ENCODE results near the gene MKKS. TPM values are rescaled to one million over a fixed set of nuclear protein-coding genes. Genes with fewer than 3 reads are reported as not detected.

The MKKS gene
- total RNA-seq, 4 donors from 2014 or later, result 15.9 to 22.4 (median 17.7) TPM

DNA sequence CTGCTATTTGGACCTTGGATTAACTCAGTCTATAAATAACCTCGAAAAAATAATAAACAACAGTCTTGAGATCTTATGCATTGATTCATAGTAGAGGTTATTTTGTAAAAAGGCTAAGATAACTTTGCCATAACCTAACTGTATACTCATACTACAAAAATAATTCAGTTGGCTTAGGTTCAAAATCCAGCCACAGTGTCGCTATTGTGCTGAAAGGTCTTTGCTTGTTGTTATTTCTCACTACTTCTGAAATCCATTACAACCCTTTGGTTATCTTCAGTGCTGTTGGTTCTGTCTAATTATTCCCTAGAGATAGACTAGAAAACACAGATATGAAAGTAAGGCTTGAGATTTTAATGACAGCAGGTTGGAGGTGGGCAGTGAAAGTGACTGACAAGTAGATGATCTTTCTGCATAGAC lies 74.4 kb downstream of the MKKS start:
- Histone ChIP-seq H3K4me3 (no peak overlapping the region), H3K9me3 (no peaks in the 10 kb centered on the region), H3K36me3 (no peaks in the 10 kb centered on the region), H3K27me3 (no peaks in the 10 kb centered on the region), H3K27ac (no peak overlapping the region), H3K4me1 (no peaks in the 10 kb centered on the region)
- TF ChIP-seq POLR2A (IDR thresholded peaks at IDR 0.05) (no peak), EP300 (IDR thresholded peaks at IDR 0.05) (no peak), POLR2AphosphoS5 (IDR thresholded peaks at IDR 0.05) (no peak)
- TF ChIP-seq, protein P1, sequence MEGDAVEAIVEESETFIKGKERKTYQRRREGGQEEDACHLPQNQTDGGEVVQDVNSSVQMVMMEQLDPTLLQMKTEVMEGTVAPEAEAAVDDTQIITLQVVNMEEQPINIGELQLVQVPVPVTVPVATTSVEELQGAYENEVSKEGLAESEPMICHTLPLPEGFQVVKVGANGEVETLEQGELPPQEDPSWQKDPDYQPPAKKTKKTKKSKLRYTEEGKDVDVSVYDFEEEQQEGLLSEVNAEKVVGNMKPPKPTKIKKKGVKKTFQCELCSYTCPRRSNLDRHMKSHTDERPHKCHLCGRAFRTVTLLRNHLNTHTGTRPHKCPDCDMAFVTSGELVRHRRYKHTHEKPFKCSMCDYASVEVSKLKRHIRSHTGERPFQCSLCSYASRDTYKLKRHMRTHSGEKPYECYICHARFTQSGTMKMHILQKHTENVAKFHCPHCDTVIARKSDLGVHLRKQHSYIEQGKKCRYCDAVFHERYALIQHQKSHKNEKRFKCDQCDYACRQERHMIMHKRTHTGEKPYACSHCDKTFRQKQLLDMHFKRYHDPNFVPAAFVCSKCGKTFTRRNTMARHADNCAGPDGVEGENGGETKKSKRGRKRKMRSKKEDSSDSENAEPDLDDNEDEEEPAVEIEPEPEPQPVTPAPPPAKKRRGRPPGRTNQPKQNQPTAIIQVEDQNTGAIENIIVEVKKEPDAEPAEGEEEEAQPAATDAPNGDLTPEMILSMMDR (IDR thresholded peaks at IDR 0.05), result no peak
- no peak for ATAC-seq
- WGBS, 2 donors (ENCODE audit: low coverage in 1 of 2), result 25 to 35% methylated on average over 2 of the region's 2 CpGs

DNA sequence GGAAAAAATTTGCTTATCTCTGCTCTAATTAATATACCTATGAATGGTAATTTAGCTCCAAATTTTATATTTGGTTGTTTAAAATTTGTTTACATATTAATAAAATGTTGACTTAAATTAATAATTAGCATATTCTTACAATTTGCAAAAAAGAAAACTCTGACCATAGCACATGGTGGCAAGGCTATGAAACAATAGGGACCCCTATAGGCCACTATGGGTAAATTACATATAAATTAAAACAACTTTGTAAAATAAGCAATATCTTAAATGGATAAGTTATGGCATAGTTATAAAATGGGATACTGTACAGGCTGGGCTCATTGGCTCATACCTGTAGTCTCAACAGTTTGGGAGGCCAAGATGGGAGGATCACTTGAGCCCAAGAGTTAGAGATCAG lies 76.0 kb downstream of the MKKS start:
- no peaks in the 10 kb centered on the region for H3K27me3 ChIP-seq
- no peak overlapping the region for H3K4me3 ChIP-seq
- no peaks in the 10 kb centered on the region for H3K4me1 ChIP-seq
- TF ChIP-seq POLR2A (IDR thresholded peaks at IDR 0.05), result no peak
- TF ChIP-seq, protein P1 (IDR thresholded peaks at IDR 0.05), result no peak
- TF ChIP-seq EP300 (IDR thresholded peaks at IDR 0.05), result no peak
- no peak for TF ChIP-seq POLR2AphosphoS5 (IDR thresholded peaks at IDR 0.05)
- H3K9me3 ChIP-seq, result no peaks in the 10 kb centered on the region
- no peaks in the 10 kb centered on the region for H3K36me3 ChIP-seq
- no peak for ATAC-seq
- H3K27ac ChIP-seq, result no peak overlapping the region

DNA sequence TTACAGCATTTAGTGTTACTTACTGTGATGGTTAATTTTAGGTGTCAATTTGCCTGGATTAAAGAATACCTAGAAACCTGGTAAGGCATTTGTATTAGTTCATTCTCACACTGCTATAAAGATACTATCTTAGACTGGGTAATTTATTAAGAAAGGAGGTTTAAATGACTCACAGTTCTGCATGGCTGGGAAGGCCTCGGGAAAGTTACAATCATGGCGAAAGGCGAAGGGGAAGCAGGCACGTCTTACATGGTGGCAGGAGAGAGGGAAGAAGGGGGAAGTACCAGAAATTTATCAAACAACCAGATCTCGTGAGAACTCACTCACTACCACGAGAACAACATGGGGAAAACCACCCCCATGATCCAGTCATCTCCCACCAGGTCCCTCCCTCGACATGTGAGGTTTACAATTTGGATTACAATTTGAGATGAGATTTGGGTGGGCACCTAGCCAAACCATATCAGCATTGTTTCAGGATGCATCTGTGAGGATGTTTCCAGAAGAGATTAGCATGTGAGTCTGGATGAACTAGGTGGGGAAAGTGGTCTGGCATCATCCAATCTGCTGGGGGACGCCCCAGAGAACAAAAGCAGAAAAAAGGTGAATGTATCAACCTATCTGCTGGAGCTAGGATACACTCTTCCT lies 76.8 kb downstream of the MKKS start:
- H3K36me3 ChIP-seq, result no peaks in the 10 kb centered on the region
- whole genome bisulfite sequencing, 2 donors (ENCODE audit: low coverage in 1 of 2), result 81 to 84% methylated on average over 5 to 8 of the region's 8 CpGs
- TF ChIP-seq POLR2AphosphoS5 (IDR thresholded peaks at IDR 0.05) (no peak), EP300 (IDR thresholded peaks at IDR 0.05) (no peak), POLR2A (IDR thresholded peaks at IDR 0.05) (no peak)
- TF ChIP-seq, protein P1 (IDR thresholded peaks at IDR 0.05), result no peak

DNA sequence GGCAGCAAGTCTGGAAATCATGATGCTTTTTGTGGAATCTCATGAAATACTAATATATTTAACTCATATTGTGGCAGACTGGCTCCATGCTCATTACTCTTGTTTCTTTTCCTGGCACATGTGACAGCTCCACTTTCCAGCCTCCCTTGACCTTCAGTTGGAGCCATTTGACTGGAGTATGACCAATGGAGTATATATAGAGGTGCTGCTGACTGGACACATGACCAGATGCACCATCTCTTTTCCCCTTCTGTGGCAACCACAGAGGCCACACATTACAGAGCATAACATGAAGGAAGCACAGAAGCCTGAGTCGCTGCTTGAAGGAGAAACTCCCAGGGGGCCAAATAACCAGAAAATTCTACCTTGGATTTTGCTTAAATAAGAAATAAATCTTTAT lies 77.4 kb downstream of the MKKS start:
- no peak for ATAC-seq
- Histone ChIP-seq H3K27me3 (no peaks in the 10 kb centered on the region), H3K36me3 (no peaks in the 10 kb centered on the region), H3K4me1 (no peaks in the 10 kb centered on the region), H3K4me3 (no peak overlapping the region), H3K9me3 (no peaks in the 10 kb centered on the region), H3K27ac (no peak overlapping the region)
- WGBS, 2 donors (ENCODE audit: low coverage in 1 of 2), result 88% methylated on average over 1 of the region's 1 CpG; no CpG with 5 or more reads in 1 of the 2 donors
- TF ChIP-seq, protein P1 (IDR thresholded peaks at IDR 0.05), result no peak
- TF ChIP-seq EP300 (IDR thresholded peaks at IDR 0.05) (no peak), POLR2A (IDR thresholded peaks at IDR 0.05) (no peak), POLR2AphosphoS5 (IDR thresholded peaks at IDR 0.05) (no peak)

More for the DNA sequence above, 76.8 kb downstream of the MKKS start:
- H3K4me1 ChIP-seq, result no peaks in the 10 kb centered on the region
- no peak for ATAC-seq
- no peaks in the 10 kb centered on the region for H3K27me3 ChIP-seq
- H3K4me3 ChIP-seq, result no peak overlapping the region
- no peaks in the 10 kb centered on the region for H3K9me3 ChIP-seq
- H3K27ac ChIP-seq, result no peak overlapping the region
